Ammon's horn (tissue), 1 donor: ENCODE data around the gene CCDC7.
"Not testable (repeated sequence)": the region's sequence is repeated elsewhere in the genome, so short reads cannot be mapped to it uniquely, and the experiment has no call there.

Source experiments
- DNase-seq: peaks from one replicate; pipeline ENCODE4 v3.0.0-alpha.2; 2016; ENCODE audit warnings: low spot score

The CCDC7 gene

DNA sequence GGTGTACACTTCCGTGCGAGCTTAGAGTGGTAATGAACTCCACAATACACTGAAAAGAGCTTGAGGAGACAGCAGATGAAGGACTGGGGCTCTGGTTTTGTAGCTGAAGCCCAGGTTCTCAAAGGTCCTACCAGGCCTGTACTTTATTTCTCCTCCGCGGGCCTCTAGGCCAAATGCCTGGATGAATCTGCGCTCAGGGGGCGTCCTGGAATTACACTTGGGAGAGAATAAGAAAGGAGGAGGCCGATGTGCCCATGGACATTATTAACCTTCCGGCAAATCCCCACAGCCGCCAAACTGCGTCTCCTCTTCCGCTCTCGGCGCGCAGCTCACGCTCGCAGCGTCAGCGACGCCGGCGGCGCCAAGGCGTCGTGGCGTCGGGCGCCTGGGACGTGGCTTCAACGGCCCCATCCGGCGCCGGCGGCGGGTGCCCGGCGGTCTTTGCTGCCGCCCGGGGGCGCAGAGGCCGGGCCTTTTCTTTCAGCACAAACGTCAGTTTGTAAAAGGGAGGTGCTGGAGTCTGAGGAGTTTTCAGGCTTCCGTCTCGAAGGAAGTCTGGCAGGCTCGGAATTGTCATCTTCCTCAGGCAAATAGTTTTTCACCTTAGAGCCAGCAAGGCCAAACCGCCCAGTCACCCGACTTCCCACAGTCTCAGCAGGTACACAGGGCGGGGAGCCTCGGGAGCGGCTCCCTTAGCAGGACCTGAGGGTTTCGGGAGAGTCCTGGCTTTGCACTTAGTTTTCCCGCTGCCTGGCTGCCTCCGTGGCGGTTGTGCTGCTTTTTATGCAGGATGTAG lies at the start of gene CCDC7:
Gene CCDC7, plus strand, starts transcription at position 401 of the 796 bp plus-strand sequence. CDS start 5,503 bp downstream, outside the sequence.
- peak; percentile 87 for DNase-seq

DNA sequence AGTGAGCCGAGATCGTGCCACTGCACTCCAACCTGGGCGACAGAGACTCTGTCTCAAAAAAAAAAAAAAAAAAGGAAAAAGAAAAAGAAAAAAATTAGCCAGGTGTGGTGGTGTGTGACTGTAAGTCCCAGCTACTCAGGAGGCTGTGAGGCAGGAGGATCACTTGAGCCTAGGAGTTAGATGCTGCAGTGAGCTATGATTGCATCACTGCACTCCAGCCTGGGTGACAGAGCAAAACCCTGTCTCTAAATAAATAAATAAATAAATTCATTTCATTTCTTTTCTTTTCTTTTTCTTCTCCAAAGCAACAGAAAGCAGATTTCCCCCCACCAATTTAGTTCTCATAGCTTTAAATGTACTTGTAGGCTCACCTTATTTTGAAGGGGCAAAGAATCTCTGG lies 48.8 kb upstream of the CCDC7 start:
- DNase-seq, result not testable (repeated sequence)

DNA sequence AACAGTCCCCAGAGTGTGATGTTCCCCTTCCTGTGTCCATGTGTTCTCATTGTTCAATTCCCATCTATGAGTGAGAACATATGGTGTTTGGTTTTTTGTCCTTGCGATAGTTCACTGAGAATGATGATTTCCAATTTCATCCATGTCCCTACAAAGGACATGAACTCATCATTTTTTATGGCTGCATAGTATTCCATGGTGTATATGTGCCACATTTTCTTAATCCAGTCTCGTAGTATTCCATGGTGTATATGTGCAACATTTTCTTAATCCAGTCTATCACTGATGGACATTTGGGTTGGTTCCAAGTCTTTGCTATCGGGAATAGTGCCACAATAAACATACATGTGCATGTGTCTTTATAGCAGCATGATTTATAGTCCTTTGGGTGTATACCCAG lies 46.2 kb upstream of the CCDC7 start:
- not testable (repeated sequence) for DNase-seq

DNA sequence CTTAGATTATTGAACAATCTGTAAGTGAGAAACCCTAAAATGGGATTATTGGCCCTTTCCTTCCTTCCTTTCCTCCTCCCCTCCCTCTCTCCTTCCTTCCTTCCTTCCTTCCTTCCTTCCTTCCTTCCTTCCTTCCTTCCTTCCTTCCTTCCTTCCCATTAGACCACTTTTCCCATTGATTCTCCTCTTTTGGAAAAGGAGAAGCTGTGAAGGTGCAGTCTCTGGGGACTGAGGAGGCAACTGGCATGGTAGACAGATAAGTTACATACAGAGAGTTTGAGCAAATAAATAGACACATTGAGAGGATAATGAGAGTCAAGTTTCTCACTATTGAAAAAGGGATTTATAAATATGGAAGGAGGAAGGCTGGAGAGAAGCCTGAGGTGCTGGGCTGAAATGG lies 45.0 kb upstream of the CCDC7 start:
- no peak for DNase-seq

DNA sequence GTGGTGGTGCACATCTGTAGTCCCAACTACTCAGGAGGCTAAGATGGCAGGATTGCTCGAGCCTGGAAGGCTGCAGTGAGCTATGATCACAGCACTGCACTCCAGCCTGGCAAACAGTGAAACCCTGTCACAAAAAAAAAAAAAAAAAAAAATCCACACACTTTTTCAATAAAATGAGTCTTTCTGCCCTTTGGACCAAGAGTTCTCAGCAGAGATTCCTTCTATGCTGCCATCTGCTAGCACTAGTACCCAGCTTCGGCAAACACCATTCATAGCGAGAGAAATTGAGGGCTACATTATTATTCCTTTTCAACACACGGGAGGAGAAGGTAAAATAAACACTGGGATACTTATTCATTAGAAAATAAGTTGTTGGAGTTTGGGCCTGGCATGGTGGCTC lies 43.4 kb upstream of the CCDC7 start:
- no peak for DNase-seq

DNA sequence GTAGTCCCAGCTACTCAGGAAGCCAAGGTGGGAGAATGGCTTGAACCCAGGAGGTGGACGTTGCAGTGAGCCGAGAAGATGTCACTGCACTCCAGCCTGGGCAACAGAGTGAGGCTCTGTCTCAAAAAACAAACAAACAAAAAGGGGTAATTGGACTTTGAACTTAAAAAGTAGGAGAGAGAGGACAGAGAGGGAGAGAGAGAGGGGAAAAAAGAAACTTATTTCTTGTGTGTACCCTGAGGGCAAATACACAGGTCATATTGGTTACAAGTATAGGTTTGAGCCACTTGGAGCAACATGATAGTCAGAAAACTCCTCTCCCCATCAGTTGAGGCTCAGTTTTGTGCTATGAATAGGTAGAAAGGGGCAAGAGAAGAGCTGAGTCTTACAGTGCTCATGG lies 42.8 kb upstream of the CCDC7 start:
- DNase-seq, result no peak

DNA sequence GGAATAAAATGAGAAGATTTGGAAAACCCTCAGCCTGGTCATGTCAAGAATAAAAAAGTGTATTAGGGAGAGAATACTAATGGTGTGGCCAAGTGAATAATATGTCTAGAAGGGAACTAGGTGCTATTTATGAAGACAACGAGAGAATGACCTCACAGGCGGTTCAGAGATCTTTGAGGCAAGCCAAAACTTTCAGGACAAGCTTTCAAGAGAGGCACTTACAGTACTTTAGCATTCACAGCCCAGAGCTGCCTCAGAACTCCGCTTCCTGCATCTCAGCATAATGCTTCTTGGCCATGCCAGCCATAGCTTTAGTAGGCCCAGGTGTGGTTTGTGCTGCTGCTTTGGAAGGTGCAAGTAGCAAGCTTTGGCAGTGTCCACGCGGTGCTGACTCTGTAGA lies 37.2 kb upstream of the CCDC7 start:
- DNase-seq, result no peak

DNA sequence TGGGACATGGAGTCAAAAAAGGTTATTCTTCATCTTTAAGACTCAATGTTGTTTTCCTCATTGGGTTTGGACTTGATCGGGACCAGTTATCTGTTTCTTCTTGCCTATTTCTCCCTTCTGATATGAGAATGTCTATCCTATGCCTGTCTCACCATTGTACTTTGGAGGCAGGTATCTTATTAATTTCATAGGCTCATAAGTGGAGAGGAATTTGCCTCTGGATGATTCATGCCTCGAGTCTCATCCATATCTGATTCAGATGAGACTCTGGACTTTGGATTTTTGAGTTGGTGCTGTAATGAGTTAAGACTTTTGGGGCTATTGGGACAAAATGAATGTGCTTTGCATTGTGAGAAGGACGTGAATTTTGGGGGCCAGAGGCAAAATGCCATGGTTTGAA lies 36.2 kb upstream of the CCDC7 start:
- DNase-seq, result no peak

DNA sequence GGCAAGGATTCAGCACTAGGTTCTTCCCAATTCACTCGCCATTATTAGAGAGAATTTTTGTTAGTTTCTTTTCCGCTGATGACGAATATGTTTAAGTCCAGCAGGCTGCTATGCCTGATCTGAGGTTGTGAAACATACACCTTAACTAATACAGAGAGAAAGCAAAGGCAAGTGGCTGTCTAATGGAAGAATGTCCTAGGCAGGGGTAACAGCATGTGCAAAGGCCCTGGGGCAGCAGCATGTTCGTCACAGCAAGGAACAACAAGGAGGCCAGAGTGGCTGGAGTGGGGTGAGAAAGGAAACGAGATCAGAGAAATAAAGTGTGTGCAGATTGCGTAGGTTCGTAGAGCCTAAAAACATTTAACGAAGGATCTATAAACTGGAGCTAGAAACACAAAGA lies 35.4 kb upstream of the CCDC7 start:
- no peak for DNase-seq

DNA sequence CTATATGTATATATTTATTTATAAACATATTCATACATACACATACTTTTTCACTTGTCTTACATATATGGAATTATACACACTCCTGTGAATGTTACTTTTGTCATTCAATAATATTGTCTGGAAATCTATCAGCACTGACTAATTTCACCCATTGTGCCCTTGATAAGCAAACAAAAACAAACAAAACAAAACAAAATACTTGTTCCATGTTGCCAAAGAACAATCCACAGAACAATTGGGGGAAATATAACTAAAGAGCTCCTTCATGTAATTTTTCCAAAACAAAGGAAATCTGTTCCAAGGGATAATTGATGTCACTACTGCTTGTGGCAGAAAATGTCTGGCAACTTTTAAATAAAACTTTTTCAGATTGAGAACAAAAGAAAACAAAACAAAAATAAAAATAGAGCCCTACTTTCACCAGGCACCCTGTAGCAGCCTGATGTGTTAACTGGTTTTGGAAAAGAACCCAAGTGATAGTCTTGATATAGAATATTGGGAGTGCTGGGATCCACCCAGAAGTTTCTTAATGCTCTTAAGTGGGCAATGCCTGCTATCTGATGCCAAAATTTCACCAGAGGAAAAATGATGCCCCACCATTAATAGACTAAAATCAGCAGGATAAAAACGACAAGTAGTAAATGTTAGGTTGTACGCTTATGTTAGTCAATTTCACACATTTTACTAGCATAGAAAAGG lies 34.0 kb upstream of the CCDC7 start:
- no peak for DNase-seq

DNA sequence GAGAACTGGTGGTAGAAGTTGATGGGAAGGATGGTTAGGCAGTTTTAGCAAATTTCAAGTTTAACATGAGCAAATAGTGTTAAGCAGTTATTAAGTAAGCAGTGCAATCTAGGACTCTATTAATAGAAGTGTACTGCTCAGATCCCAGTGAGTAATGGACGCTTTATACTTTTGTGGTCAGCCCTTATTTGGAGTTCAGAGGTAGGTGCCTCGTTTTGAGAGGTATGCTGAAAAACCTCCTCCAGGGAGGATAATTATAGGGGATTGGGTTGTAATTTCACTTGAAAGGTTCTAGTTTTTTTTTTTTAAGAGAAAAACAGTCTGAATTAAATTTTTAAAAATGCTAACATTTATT lies 33.5 kb upstream of the CCDC7 start:
- DNase-seq, result no peak

DNA sequence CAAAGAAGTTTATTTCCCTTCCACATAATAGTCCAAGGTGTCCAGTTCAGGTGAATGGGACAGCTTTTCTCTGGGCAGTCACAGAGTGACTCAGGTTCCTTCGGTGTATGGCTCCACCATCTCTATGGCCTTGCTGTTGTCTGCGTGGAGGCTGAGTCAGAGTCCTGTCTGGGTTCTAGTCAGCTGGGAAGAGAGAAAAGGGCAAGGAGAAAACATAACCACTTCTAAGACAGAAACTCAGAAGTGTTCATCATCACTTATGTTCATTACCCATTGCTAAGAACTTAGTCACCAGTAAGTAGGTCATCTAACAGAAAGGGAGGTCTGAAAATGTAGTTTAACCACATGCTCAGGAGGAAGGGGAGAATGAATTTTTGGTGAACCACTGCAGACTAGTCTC lies 32.4 kb upstream of the CCDC7 start:
- DNase-seq, result no peak

DNA sequence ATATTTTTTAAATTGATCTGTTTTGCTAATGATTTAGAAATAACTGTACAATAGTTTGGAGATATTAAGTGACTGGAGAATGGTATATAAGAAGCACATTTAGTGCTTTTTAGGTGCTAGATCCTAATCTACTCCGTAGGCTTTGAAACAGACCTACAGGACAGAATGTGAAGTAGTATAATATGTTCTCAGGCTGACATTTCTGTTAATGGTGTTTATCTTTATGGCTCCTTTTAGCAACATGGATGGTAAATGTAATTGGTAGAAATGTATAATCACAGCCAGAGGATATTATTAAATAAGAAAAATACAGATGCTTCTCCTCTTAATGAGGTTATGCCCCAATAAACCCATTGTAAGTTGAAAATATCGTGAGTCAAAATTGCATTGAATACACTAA lies 30.6 kb upstream of the CCDC7 start:
- DNase-seq, result no peak

DNA sequence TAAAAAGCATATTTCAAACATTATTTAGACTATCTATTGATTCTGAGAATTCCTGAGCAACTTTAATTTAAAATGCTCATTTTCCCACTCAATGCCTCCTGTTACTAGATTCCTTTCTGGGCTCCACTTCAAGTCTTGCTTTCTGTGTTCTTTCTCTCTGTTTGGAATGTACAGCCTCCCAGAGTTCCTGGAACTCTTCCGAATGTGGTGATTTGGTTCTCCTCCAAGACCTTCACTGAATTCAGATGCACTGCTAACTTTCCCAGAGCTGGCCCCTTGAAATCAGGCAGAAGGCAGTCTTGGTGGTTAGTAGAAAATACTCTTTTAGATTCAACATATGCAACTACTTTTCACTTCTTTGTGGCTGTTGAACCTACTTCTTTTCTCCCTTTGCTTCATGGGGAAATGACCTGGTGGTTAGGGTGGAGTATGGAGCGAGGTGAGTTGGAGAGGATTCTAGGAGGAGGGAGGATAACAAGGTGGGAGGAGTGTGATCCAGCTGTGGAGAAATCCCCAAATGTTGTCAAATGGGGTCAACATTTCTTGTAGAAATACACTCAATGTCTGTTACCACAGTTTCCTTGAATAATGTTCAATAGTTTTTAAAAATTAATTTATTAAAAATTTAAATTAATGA lies 27.9 kb upstream of the CCDC7 start:
- DNase-seq, result peak; percentile 68

DNA sequence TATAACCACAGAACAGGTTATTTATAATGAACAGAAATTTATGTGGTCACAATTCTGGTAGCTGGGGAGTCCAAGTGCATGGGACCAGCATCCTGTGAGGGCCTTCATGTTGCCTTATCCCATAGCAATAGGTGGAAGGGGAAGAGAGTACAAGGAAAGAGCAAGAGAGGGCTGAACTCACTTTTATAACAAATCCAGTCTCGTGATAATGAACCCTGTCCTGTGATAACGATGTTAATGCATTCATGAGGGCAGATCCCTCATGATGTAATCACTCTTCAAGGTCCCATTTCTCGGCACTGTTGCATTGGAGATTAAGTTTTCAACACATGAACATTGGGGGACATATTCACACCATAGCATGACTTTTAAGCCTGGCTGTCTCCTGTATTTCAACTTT lies 27.4 kb upstream of the CCDC7 start:
- no peak for DNase-seq

DNA sequence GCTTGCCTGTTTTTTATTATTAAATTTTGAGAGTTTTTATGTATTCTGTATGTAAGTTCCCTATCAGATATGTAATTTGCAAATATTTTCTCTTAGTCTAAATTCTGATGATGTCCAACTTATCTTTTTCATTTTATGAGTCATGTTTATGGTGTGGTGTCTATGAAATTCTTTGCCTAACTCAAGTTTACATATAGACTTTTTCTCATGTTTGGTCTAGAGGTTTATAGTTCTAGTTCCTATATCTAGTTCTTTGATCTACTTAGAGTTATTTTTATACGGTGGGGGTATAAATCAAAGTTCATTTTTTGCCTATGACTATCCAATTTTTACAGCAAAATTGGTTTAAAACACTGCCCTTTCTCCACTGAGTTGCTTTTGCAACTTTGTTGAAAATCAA lies 26.3 kb upstream of the CCDC7 start:
- DNase-seq, result no peak

DNA sequence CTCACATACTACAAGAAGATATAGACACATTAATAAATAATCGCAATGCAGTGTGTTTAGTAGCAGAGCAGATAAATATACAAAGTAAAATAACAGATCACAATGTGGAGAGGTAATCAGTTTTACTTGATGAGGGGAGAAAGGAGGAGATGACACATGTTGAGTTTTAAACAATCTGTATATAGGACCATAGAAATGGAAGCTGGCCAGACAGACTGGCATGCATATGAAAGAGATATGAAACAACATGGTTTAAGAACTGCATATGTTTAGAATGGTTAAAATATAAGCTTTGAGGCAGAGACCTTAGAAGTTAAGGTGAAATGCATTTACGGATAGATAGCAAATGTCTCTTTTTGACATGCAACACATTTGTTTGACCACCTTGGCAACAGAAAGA lies 19.8 kb upstream of the CCDC7 start:
- DNase-seq, result no peak

DNA sequence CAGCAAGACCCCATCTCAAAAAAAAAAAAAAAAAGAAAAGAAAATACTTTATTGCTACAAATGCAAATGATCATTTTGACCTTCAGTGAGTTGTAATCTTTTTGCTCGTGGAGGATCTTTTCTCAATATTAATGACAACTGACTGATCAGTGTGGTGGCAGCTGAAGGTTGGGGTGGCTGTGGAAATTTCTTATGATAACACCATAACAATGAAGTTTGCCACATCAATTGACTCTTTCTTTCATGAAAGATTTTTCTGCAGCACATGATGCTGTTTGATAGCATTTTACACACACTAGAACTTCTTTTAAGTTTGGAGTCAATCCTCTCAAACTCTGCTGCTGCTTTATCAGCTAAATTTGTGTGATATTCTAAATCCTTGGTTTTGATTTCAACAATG lies 12.4 kb upstream of the CCDC7 start:
- DNase-seq, result no peak

DNA sequence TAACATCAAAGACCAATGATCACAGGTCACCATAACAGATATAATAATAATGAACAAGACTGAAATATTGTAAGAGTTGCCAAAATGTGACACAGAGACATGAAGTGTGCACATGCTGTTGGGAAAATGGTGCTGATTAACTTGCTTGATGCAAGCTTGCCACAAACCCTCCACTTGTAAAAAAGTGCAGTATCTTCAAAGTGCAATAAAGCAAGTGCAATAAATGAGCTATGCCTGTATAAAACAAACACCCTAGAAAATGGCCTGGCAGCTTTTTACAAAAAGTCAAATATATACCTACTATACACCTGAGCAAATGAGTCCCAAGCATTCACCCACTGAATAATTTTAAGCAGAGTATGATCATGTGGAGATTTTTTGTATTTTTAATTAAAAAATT lies 9.7 kb upstream of the CCDC7 start:
- DNase-seq, result no peak

DNA sequence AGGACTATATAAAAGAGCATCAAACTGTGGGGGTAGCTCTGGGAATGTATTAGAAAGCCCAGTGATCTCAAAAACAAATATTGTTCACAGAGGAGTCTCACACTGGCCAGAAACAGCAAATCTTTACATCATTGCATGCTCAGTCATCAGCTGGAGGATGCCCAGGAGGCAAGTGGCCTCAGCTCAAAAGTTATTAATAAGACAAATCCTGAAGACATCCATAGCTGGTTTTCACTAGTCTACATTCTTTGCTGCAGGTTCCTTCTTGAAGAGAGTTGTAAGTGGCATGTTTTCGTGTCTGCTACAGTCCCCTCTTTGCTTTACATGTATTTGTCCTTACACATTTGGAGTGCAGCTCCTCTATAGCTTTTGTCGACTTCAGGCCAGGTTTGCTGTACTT lies 8.6 kb upstream of the CCDC7 start:
- no peak for DNase-seq

DNA sequence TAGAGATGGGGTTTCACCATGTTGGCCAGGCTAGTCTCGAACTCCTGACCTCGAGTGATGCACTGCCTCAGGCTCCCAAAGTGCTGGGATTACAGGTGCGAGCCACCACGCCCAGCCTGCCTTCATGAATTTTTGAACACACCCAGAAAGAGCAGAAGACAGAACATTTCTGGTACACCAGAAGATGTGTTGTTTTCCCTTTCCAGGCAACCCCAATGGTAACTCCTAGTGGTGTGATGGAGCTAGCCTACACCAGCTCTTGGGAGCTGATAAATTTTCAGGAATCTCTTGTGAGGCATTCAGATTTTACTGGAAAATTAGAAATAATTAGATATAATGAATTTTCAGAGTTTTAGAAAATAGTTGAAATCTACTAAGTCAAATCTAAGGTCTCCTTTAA lies 904 bp upstream of the CCDC7 start:
- DNase-seq, result no peak

DNA sequence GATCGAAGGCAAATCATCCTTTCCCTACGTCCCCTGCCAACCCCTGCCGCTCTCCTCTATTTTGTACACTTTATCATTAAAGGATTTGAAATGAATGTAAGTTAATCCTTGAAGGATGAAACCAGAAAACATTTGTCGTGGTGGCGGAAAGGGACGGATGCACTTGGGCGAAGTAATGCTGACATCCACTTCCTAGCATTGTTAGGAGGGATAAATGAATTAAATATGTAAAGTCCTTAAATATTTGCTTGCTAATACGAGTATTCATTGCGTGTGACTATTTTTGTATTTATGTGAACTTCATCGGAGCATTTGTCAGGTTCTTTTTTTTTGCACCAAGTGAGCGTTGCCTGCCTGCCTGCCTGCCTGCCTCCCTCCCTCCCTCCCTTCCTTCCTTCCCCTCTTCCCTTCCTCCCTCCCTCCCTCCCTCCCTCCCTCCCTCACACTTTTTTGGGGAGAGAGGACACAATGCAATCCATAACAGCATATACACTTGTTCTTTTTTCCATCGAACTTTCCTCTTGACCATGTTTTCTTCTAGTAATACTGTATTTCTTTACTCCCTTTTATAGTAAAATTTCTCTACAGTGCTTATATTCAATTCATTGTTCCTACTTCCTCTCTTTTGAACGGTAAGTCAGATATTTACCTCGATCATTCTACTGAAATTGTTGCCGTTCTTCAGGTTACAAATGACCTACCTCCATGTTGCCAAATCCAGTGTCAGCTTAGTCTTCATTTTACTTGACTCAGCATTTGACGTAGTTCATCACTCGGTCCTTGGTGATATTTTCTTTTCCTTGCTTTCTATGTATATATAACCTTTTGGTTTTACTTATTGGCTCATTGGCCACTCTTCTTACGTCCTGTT lies 831 bp downstream of the CCDC7 start:
- peak; percentile 24 for DNase-seq
